ENCODE measurements around the gene GSTCD. TPM values are rescaled to one million over a fixed set of nuclear protein-coding genes. Genes with fewer than 3 reads are reported as not detected.
"Not testable (repeated sequence)": the region's sequence is repeated elsewhere in the genome, so short reads cannot be mapped to it uniquely, and the experiment has no call there.

Gene GSTCD
- polyA plus RNA-seq, 5 donors = 10.1 to 20.8 (median 16.3) TPM

GRCh38 chr4:105714071-105714521 is 5.5 kb downstream of the GSTCD start:
- no peak for DNase-seq

- DNase-seq = no peak
These were observed 6.3 kb downstream of the GSTCD start for GRCh38 chr4:105714932-105715331.

- peak; percentile 21 to 25 for DNase-seq
These were observed 7.2 kb downstream of the GSTCD start for GRCh38 chr4:105715692-105716278.

- DNase-seq = no peak
These were observed 10.6 kb downstream of the GSTCD start for GRCh38 chr4:105719204-105719603.

GRCh38 chr4:105725623-105726022 is 17.0 kb downstream of the GSTCD start:
- DNase-seq = no peak

- not testable (repeated sequence) for DNase-seq
These were observed 21.3 kb downstream of the GSTCD start for GRCh38 chr4:105729895-105730294.

GRCh38 chr4:105735217-105735616 is 26.6 kb downstream of the GSTCD start:
- DNase-seq = not testable (repeated sequence)

- no peak for DNase-seq
These were observed 33.0 kb downstream of the GSTCD start for GRCh38 chr4:105741548-105741947.

GRCh38 chr4:105748222-105748621 is 39.6 kb downstream of the GSTCD start:
- no peak for DNase-seq

- DNase-seq = no peak
These were observed 43.2 kb downstream of the GSTCD start for GRCh38 chr4:105751718-105752299.

GRCh38 chr4:105753361-105753760 is 44.8 kb downstream of the GSTCD start:
- DNase-seq = no peak

GRCh38 chr4:105755375-105755774 is 46.8 kb downstream of the GSTCD start:
- DNase-seq = no peak

GRCh38 chr4:105758958-105759357 is 50.4 kb downstream of the GSTCD start:
- no peak for DNase-seq

- DNase-seq = no peak
These were observed 57.3 kb downstream of the GSTCD start for GRCh38 chr4:105765690-105766407.

GRCh38 chr4:105767579-105767978 is 59.0 kb downstream of the GSTCD start:
- DNase-seq = no peak

- DNase-seq = not testable (repeated sequence)
These were observed 61.9 kb downstream of the GSTCD start for GRCh38 chr4:105770524-105770923.

- DNase-seq = not testable (repeated sequence)
These were observed 63.5 kb downstream of the GSTCD start for GRCh38 chr4:105772065-105772464.

GRCh38 chr4:105775760-105776415 is 67.3 kb downstream of the GSTCD start:
- DNase-seq = not testable (repeated sequence)

GRCh38 chr4:105780176-105780575 is 71.6 kb downstream of the GSTCD start:
- no peak for DNase-seq

GRCh38 chr4:105784761-105785160 is 76.2 kb downstream of the GSTCD start:
- DNase-seq = no peak

GRCh38 chr4:105785792-105786191 is 77.2 kb downstream of the GSTCD start:
- no peak for DNase-seq

- DNase-seq = no peak
These were observed 78.2 kb downstream of the GSTCD start for GRCh38 chr4:105786748-105787147.

GRCh38 chr4:105797225-105797624 is 88.6 kb downstream of the GSTCD start:
- no peak for DNase-seq
